Activated naive CD8-positive, alpha-beta T cell treated with anti-CD3 and anti-CD28 coated beads, Interleukin-2, amount 10 ng/mL, durations not matched to agents 7 days and 5 days (primary cell): ENCODE measurements around the gene WWOX. TPM values are rescaled to one million over a fixed set of nuclear protein-coding genes. Genes with fewer than 3 reads are reported as not detected.

ENCODE experiments used
- ATAC-seq: fragments of 150-1000 bp; cut with Tn5 transposase; one replicate; pipeline ENCODE4 v1.10.0; 2021; ENCODE audit warnings: low read depth, moderate library complexity
- POLR2A ChIA-PET: fragments of 350-600 bp; sonication (Branson Sonifier 250); formaldehyde crosslinking; loops from one replicate; lab custom pipeline; 2021; ENCODE audit warnings: antibody characterized with exemption; lab: Charles Lee
- DNase-seq: peaks from one replicate; pipeline ENCODE4 v3.0.0; 2021
- H3K27ac Mint-ChIP-seq: one replicate; pipeline ENCODE4 v1.8.0; 2022; ENCODE audit warnings: mild to moderate bottlenecking, mixed read lengths
- H3K27me3 Mint-ChIP-seq: one replicate; pipeline ENCODE4 v1.8.0; 2022; ENCODE audit warnings: mild to moderate bottlenecking, moderate library complexity, mixed read lengths
- H3K36me3 Mint-ChIP-seq: one replicate; pipeline ENCODE4 v1.8.0; 2021; ENCODE audit warnings: mild to moderate bottlenecking, mixed read lengths
- H3K4me1 Mint-ChIP-seq: one replicate; pipeline ENCODE4 v1.8.0; 2021; ENCODE audit warnings: mixed read lengths
- H3K4me3 Mint-ChIP-seq: one replicate; pipeline ENCODE4 v1.8.0; 2022; ENCODE audit warnings: mild to moderate bottlenecking, moderate library complexity, mixed read lengths
- H3K9me3 Mint-ChIP-seq: one replicate; pipeline ENCODE4 v1.8.0; 2021; ENCODE audit warnings: mixed read lengths
- total RNA-seq, 2 experiments: library from RNA; stranded (reverse); gene quantifications; one replicate each; pipeline ENCODE4 v1.2.3, GENCODE V29; 2021

The WWOX gene
- total RNA-seq, 2 experiments from 2014 or later, result 26.8 to 27.7 TPM

GRCh38 chr16:78992001-78992400 is 892.5 kb downstream of the WWOX start:
- no peaks in the 10 kb centered on the region for H3K27me3 Mint-ChIP-seq
- no peak overlapping the region for H3K27ac Mint-ChIP-seq
- POLR2A ChIA-PET, result no interaction called here
- no peak for DNase-seq
- H3K9me3 Mint-ChIP-seq, result no peaks in the 10 kb centered on the region
- no peaks in the 10 kb centered on the region for H3K4me1 Mint-ChIP-seq
- no peaks in the 10 kb centered on the region for H3K36me3 Mint-ChIP-seq
- ATAC-seq, result no peak
- no peak overlapping the region for H3K4me3 Mint-ChIP-seq

- POLR2A ChIA-PET, result no interaction called here
- Mint-ChIP-seq H3K9me3 (no peaks in the 10 kb centered on the region), H3K27ac (no peak overlapping the region), H3K4me3 (no peak overlapping the region), H3K4me1 (no peaks in the 10 kb centered on the region), H3K27me3 (no peaks in the 10 kb centered on the region), H3K36me3 (no peaks in the 10 kb centered on the region)
- no peak for ATAC-seq
- no peak for DNase-seq
Observed at GRCh38 chr16:78993346-78993745, 893.9 kb downstream of the WWOX start.

DNA sequence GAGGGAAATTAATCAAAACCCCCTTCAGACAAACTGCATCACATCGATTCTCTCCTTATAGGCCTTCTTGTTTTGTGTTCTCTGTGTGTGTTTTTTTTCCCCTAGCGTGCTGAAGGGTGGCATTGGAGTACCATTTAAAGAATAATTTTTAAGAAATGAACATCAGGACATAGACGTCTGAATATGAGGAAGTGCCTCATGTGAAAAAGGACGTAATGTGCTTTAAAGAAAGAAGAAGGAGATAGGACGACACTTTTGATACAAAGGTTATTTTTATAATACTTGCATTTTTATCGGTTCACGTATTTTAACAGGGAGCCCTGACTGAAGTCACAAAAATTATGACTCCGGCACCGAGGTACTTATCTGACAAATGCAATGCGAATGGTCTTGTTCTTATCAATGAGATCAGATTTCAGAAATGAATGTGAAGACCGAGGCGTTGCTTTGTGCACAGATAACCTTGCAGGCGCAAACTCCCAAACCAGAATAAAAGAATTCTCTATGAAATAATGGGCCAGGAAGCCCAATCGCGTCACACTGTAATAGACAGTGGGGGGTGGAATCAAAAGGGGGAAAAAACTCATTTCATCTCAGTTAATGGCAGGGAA is 894.8 kb downstream of the WWOX start:
- Mint-ChIP-seq H3K9me3 (no peaks in the 10 kb centered on the region), H3K4me1 (no peaks in the 10 kb centered on the region), H3K27ac (no peak overlapping the region), H3K4me3 (no peak overlapping the region), H3K36me3 (no peaks in the 10 kb centered on the region), H3K27me3 (no peaks in the 10 kb centered on the region)
- POLR2A ChIA-PET, result no interaction called here
- no peak for DNase-seq
- ATAC-seq, result no peak

GRCh38 chr16:78995441-78995840 is 896.0 kb downstream of the WWOX start:
- no peaks in the 10 kb centered on the region for H3K9me3 Mint-ChIP-seq
- DNase-seq (no peak), ATAC-seq (no peak)
- no peak overlapping the region for H3K4me3 Mint-ChIP-seq
- no peaks in the 10 kb centered on the region for H3K4me1 Mint-ChIP-seq
- POLR2A ChIA-PET, result no interaction called here
- H3K36me3 Mint-ChIP-seq, result no peaks in the 10 kb centered on the region
- H3K27ac Mint-ChIP-seq, result no peak overlapping the region
- no peaks in the 10 kb centered on the region for H3K27me3 Mint-ChIP-seq

- POLR2A ChIA-PET, result no interaction called here
- Mint-ChIP-seq H3K4me1 (no peaks in the 10 kb centered on the region), H3K9me3 (no peaks in the 10 kb centered on the region), H3K4me3 (no peak overlapping the region), H3K27ac (no peak overlapping the region), H3K36me3 (no peaks in the 10 kb centered on the region), H3K27me3 (no peaks in the 10 kb centered on the region)
- DNase-seq, result no peak
- no peak for ATAC-seq
Observed at GRCh38 chr16:78996790-78997189, 897.3 kb downstream of the WWOX start.

DNA sequence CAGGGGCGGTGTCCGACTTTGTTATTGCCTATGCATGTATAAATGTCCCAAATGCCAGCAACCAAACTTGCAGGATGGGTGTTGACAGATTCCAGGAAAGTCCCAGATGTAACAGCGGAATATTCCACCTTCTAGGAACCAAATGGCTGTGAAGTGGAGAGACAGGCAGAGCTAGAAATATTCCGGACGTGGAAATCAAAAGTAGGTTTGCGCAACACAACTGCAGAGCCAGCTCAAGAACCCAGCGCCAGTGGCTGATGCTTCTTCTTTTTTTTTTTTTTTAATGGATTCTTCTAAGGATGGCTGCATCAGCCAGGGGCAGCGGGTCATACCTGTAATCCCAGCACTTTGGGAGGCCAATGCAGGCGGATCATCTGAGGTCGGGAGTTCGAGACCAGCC is 899.4 kb downstream of the WWOX start:
- H3K4me1 Mint-ChIP-seq, result no peaks in the 10 kb centered on the region
- H3K9me3 Mint-ChIP-seq, result no peaks in the 10 kb centered on the region
- POLR2A ChIA-PET, result no interaction called here
- no peaks in the 10 kb centered on the region for H3K36me3 Mint-ChIP-seq
- no peaks in the 10 kb centered on the region for H3K27me3 Mint-ChIP-seq
- H3K27ac Mint-ChIP-seq, result no peak overlapping the region
- no peak for DNase-seq
- no peak overlapping the region for H3K4me3 Mint-ChIP-seq
- no peak for ATAC-seq

GRCh38 chr16:79001156-79001967 is 901.9 kb downstream of the WWOX start:
- no peak for DNase-seq
- Mint-ChIP-seq H3K27me3 (no peaks in the 10 kb centered on the region), H3K4me3 (no peak overlapping the region), H3K4me1 (no peaks in the 10 kb centered on the region), H3K27ac (no peak overlapping the region), H3K9me3 (peaks cover 1% of the 10 kb centered on the region), H3K36me3 (no peaks in the 10 kb centered on the region)
- ATAC-seq, result no peak
- POLR2A ChIA-PET, result no interaction called here

- Mint-ChIP-seq H3K4me3 (no peak overlapping the region), H3K4me1 (no peaks in the 10 kb centered on the region), H3K36me3 (no peaks in the 10 kb centered on the region), H3K27ac (no peak overlapping the region), H3K27me3 (no peaks in the 10 kb centered on the region), H3K9me3 (peaks cover 1% of the 10 kb centered on the region)
- ATAC-seq (no peak), DNase-seq (no peak)
- POLR2A ChIA-PET, result no interaction called here
Observed at GRCh38 chr16:79003026-79003609, 903.7 kb downstream of the WWOX start.

- POLR2A ChIA-PET, result no interaction called here
- no peak for ATAC-seq
- Mint-ChIP-seq H3K27me3 (no peaks in the 10 kb centered on the region), H3K4me1 (no peaks in the 10 kb centered on the region), H3K9me3 (peaks cover 1% of the 10 kb centered on the region), H3K36me3 (no peaks in the 10 kb centered on the region), H3K27ac (no peak overlapping the region), H3K4me3 (no peak overlapping the region)
- no peak for DNase-seq
Observed at GRCh38 chr16:79004309-79004708, 904.9 kb downstream of the WWOX start.

- no peaks in the 10 kb centered on the region for H3K27me3 Mint-ChIP-seq
- no peak overlapping the region for H3K27ac Mint-ChIP-seq
- no peaks in the 10 kb centered on the region for H3K36me3 Mint-ChIP-seq
- no peaks in the 10 kb centered on the region for H3K4me1 Mint-ChIP-seq
- DNase-seq, result no peak
- peaks cover 1% of the 10 kb centered on the region for H3K9me3 Mint-ChIP-seq
- ATAC-seq, result no peak
- POLR2A ChIA-PET, result no interaction called here
- H3K4me3 Mint-ChIP-seq, result no peak overlapping the region
Observed at GRCh38 chr16:79005096-79005495, 905.6 kb downstream of the WWOX start.

DNA sequence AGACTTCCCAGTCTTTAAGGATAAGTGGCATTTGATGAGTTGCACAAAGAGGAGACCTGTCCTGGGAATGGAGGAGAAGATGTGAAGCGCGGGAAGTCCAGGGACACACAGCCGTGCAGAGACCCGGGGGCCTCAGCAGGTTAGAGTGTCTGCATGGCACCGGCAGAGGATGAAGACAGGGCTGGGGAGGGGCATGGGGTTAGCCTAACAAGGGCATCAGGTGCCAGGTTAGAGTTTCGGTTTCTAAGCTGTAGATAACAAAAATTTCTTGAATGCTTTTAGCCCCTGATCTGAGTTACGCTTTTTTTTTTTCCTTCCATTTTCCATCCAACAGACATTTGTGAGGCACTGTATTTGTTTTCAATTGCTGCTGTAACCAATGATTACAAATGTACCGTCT is 906.8 kb downstream of the WWOX start:
- DNase-seq, result no peak
- H3K27ac Mint-ChIP-seq, result no peak overlapping the region
- H3K36me3 Mint-ChIP-seq, result no peaks in the 10 kb centered on the region
- no peak for ATAC-seq
- no peak overlapping the region for H3K4me3 Mint-ChIP-seq
- peaks cover 1% of the 10 kb centered on the region for H3K9me3 Mint-ChIP-seq
- H3K4me1 Mint-ChIP-seq, result no peaks in the 10 kb centered on the region
- H3K27me3 Mint-ChIP-seq, result no peaks in the 10 kb centered on the region
- POLR2A ChIA-PET, result no interaction called here

- POLR2A ChIA-PET, result no interaction called here
- Mint-ChIP-seq H3K27ac (no peak overlapping the region), H3K9me3 (peaks cover 1% of the 10 kb centered on the region), H3K4me3 (no peak overlapping the region), H3K36me3 (no peaks in the 10 kb centered on the region), H3K4me1 (no peaks in the 10 kb centered on the region), H3K27me3 (no peaks in the 10 kb centered on the region)
- no peak for DNase-seq
- ATAC-seq, result no peak
Observed at GRCh38 chr16:79006765-79007164, 907.3 kb downstream of the WWOX start.

GRCh38 chr16:79007614-79008013 is 908.2 kb downstream of the WWOX start:
- H3K36me3 Mint-ChIP-seq, result no peaks in the 10 kb centered on the region
- peaks cover 1% of the 10 kb centered on the region for H3K9me3 Mint-ChIP-seq
- no peak overlapping the region for H3K4me3 Mint-ChIP-seq
- H3K4me1 Mint-ChIP-seq, result peaks cover 4% of the 10 kb centered on the region
- no peak for DNase-seq
- POLR2A ChIA-PET, result no interaction called here
- ATAC-seq, result no peak
- H3K27ac Mint-ChIP-seq, result no peak overlapping the region
- no peaks in the 10 kb centered on the region for H3K27me3 Mint-ChIP-seq
